Stimulated activated CD4-positive, alpha-beta T cell treated with anti-CD3 and anti-CD28 coated beads, Interleukin-1b, Interleukin-23, amount 100 ng/mL, for 1 hour (primary cell): Measurements from ENCODE around the gene LGR6.
"Not testable (repeated sequence)": the region's sequence is repeated elsewhere in the genome, so short reads cannot be mapped to it uniquely, and the experiment has no call there.

Source experiments
- DNase-seq, 2 donors: peaks; one replicate each; pipeline ENCODE4 v3.0.0-alpha.2; 2020; ENCODE audit warnings: low read depth in 2 of 2

Gene LGR6

DNA sequence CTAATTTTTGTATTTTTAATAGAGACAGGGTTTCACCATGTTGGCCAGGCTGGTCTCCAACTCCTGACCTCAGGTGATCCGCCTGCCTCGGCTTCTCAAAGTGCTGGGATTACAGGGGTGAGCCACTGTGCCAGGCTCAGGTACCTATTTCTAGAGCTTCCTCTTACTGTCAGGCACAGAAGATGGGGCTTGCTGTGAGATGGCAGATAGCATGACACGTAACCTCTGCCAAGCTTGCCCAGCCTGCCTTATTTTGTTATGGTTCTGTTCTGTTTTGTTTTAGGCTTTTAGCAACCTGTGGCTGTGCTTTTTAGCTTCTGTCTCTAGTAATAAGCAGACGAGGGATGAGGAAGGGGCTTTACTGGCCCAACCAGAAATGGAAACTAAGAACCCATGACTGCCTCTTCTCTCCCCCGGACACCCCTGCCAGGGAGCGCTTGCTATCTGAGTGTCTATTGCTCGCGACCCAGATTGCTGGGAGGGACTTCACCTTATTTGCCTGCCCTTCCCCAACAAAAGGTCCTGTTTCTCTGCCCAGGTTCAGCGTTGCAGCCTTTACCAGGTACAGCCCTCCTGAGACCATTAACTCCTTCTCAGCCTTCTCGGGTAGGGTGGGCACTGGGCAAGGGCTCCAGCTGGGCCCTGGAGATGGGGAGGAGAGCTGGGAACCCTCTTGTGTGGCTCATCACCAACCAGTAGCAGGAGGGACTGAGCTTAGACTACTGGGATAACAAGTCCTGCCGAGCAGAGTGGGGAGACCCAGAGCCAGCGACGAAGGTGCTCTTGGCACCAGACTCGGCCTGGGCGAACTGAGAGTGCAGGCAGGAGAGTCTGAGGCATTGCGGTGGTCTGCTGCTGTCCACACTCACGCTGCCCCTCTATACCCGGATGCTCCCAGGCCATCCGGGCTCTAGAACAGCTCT lies 13.5 kb upstream of the LGR6 start:
- DNase-seq = no peak

DNA sequence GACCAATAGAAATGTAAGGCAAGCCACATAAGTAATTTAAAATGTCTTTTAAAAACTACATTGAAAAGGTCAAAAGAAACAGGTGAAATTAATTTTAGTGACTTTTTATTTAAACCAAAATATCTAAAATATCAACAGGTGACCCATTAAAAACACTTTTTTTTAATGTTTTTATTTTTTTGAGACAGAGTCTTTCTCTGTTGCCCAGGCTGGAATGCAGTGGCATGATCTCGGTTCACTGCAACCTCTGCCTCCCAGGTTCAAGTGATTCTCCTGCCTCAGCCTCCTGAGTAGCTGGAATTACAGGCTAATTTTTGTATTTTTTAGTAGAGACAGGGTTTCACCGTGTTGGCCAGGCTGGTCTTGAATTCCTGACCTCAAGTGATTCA lies 12.9 kb upstream of the LGR6 start:
- DNase-seq = not testable (repeated sequence)

DNA sequence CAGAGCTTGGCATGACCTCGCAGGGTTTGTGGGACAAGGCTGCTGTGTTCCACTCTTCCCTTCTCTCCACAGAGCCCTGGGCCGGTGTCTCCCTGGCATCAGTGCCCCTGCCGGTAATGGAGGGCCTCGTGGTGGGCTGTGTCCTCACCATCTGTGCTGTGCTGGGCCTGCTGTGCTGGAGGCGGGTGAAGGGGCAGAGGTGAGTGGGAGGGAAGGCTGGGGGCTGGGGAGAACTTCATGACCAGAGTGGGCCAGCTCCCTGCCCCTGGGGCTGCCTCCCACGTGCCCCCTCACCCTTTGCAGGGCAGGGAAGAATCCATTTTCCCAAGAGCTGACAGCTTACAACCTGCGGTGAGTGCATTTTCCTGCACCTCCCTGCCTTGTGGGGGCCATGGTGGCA lies 12.0 kb upstream of the LGR6 start:
- DNase-seq = no peak

DNA sequence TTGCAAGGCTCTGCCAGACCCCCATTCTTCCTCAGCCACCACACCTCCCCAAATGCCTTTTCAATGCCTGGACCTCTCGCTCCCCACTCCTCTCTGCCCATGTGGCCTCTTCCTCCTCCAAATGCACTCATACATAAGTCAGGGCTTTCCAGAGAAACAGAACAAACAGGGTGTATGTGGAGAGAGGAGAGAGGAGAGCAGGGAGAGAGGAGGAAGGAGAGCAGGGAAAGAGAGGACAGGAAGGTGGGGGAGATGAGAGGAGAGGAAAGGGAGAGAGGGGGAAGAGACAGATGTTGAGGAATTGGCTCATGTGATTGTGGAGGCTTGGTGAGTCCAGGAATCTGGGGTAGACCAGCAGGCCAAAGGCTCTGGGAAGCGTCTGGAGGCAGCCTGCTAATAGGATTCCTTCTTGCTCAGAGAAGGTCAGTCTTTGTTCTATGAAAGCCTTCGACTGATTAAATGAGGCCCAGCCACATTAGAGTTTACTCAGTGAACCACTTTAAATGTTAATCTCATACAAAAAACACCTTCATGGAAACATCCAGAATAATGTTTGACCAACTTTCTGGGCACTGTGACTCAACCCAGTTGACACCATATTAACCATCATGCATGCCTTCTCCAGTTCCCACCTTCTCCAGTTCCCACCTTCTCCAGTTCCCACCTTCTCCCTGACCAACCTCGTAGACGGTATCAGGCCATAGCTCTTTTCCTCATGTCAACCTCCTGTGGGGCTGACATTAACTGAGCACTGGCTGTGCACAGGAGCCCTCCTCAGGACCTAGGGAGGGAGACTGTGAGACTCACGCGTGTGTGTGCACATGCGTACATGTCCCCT lies 11.3 kb upstream of the LGR6 start:
- no peak for DNase-seq

DNA sequence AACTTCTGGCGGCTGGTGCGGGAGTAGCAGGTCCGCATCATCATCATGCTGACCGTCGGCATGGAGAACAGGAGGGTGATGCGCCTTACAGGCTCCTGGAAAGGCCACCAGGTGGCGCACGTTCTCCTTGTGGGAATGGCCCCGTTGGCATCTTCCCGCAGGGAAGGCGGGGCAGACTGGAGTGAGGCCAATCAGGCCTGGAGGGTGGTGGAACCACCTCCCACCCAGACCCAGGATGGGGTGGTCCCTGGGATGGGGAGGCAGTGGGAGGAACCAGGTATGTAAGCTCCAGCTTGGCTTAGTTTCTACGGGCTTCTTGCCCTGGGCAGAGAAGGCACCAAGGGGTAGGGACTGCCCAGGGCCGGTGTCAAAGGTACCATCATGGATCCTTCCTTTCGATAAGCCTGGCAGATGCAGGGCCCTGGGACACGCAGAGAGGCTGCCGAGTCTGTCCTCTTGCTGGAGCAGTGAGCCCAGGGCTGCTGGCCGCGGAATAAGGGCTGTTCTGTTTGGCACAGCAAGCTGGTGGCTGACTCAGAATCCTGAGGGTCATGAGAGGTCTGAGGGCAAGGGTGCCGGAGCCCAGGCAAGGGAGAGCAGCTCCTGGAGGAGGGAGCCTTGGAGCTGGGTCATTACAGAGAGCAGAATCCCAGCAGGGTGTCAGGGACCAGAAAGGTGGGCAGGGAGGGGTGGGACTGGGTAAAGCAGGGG lies 8.7 kb upstream of the LGR6 start:
- peak; percentile 23 to 50 for DNase-seq

DNA sequence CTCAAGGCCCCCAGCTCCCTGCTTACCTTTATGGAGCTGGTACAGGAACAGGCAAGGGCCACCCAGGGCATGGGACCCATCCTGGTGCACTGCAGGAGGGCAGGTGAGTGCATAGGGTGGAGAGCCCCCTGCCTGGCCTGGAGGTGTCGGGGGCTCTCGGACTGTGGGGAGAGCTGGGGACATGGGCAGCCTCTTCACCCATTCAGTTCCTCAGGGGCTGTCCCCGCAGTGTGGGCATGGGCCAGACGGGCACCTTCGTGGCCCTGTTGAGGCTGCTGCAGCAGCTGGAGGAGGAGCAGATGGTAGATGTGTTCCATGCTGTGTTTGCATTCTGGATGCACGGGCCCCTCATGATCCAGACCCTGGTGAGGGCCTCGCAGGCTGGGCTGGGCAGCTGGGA lies 7.3 kb upstream of the LGR6 start:
- no peak for DNase-seq

DNA sequence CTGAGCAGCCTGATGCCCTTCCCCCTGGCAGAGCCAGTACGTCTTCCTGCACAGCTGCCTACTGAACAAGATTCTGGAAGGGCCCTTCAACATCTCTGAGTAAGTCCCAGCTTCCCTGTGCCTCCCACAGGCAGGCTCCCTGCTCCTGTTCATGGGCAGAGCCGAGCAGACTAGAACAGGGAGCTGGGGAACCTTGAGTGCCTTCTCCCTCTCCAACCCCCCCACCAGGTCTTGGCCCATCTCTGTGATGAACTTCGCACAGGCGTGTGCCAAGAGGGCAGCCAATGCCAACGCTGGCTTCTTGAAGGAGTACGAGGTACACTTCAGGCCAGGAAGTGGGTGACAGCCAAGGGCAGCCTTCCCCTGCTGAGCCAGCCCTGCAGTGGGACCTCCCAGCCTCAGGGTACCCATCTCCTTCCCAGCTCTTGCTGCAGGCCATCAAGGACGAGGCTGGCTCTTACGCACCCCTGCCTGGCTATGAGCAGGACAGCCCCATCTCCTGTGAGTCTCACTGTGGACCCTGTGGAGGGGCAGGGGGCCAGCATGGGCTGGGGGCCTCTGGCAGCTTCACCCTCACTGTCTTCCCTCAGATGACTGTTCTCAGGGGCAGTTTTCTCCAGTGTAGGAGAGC lies 6.4 kb upstream of the LGR6 start:
- DNase-seq = no peak

DNA sequence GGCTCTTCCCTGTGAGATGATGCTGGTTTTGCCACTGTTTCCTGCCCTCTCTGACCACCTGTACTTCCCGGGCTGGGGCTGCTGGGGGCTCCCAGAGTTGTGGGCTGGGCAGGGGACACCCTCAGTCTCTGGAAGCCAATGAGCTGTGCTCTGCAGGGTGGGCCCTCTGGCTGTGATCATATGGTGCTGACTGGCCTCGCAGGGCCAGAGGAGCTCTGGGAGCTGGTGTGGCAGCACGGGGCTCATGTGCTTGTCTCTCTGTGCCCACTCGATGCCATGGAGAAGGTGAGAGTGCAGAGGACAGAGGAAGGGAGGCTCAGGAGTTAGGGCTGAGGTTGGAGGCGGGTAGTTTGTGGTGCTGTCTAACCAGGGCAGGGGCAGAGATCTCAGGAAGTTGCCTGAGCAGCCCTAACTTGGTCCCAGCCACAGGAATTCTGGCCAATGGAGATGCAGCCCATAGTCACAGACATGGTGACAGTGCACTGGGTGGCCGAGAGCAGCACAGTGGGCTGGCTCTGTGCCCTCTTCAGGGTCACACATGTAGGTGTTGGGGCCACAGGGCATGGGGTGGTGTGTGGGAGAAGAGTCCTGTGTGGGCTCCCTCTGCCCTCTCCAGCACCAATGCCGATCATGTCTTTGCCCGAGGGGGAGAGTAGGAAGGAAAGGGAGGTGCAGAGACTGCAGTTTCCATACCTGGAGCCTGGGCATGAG lies 5.7 kb upstream of the LGR6 start:
- no peak for DNase-seq

DNA sequence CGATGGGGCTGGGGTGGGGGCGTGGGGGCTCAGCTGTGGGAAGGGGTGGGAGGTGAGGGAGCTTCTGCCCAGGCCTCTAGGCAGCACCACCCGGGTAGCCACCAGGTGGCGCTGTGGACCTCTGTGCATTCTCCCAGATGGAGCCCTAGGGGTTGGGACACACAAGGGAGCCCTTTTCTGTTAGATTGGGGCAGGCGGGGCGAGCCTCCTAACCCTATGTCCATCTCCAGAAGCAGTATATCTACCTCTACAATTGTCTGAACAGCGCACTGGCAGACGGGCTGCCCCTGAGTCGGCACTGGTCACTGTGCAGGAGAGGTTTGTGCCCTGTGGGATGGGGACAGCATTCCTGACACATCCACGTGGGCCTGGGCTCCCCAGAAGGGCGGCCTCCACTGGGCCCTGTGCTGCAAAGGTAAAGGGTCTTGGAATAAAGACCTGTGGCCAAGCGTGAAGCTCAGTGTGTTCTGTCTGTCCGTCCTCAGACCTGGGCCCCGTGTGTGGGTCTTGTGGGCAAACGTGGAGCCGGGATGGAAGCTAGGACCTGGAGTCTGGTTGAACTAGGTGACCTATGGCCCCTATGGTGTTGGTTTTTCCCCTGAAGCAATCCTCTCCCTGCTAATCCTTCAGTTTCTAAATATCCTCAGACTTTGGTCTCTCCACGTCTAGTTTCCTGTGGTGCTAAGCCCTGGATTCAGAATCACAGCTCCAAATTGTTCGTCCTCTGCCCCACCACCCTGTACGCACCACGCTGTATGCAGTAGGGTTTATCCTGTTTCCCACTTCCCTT lies 4.4 kb upstream of the LGR6 start:
- DNase-seq = peak; percentile 53 to 73

DNA sequence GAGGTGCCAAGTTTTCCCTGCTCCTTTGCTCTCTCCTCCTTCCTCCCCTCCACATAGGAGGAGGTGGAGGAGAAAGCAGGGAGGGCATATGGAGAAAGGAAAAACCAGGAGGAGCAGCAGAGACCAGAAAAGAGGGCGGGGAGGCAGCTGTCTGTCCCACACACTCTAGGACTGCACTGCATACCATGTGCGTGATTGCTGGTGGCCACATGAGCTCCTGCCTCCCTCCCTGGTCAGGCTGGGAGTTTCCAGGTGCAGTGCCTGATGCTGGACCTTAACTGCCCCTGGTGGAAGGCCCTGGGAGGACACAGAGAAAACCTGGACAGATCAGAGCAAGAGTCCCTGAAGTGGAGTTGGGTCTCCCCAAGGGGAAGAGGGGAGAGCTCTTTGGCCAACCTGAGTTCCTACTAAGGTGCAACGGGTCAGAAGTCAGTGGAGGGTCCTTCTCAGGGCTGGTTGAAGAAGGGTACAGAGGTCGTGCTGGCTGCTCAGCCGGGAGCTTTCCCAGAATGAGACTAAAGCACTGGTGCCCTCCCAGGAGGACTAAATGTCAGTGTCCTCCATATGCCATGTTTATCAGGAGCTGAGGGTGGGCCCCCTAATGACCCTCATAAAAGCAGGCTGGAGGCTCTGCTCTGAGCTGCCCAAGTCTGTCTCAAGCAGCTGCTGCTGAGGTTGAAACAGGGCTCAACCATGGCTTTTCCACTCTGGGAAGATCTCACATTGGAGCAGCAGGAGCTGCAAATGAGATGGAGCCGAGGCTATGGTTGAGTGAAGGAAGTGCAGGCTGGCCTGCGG lies 3.5 kb upstream of the LGR6 start:
- DNase-seq = no peak

DNA sequence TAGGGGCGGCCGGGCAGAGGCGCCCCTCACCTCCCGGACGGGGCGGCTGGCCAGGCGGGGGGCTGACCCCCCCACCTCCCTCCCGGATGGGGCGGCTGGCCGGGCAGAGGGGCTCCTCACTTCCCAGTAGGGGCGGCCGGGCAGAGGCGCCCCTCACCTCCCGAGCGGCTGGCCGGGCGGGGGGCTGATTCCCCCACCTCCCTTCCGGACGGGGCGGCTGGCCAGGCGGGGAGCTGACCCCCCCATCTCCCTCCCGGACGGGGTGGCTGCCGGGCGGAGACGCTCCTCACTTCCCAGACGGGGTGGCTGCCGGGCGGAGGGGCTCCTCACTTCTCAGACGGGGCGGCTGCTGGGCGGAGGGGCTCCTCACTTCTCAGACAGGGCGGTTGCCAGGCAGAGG lies 2.2 kb upstream of the LGR6 start:
- not testable (repeated sequence) for DNase-seq

DNA sequence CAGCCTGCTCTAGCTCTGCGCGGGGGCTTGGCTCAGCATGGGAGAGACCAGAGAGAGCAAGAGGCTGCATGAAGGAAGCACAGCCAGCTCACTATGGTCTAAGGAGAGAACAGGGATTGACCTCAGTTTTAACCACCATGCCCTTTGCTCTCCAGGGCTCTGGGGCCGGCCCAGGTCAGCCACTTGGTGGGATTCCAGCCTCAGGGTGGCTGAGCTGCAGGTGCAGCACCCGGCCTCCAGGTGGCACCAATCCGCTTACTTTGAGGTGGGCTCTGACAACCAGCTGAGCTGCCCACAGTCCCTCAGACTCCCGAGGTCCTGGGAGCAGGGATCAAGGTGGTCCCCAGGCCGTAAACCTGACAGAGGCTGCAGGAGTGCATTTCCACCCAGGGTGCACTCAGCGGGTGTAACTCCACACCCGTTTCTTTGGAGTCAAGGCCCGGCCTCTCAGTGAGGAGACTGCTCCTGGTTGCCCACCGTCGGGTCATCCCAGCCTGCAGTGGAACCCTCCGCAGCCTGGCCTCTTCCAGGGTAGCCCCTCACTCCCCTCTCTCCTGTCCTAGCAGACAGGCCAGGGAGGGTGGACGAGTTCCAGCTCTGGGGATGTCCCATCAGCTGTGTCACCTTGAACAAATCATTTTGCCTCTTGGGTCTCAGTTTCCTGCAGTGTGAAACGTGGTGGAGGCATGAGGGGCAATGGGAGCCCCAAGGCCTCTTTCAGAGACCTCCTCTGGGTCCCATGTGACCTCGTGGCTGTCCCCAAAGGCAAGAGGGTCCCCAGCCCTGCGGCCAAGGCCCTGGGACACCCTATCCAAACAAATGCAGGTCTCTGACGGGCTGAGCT lies 607 bp upstream of the LGR6 start:
- DNase-seq = peak; percentile 23 to 27

DNA sequence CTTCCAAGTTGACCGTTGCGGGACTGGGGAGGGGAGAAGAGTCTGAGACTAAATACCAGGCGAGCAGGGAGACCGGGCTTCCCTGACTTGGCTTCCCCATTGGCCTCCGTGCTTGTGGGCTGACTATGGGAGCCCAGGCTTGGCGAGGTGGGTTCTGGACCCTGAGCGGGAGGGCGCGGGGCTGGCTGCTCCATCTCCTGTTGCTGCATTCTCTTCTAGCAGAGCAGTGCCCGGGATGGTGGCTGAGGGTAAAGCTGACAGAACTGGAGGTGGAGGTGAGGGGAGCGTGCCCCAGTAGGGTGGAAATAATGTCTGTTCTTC lies 689 bp downstream of the LGR6 start:
- DNase-seq = no peak

DNA sequence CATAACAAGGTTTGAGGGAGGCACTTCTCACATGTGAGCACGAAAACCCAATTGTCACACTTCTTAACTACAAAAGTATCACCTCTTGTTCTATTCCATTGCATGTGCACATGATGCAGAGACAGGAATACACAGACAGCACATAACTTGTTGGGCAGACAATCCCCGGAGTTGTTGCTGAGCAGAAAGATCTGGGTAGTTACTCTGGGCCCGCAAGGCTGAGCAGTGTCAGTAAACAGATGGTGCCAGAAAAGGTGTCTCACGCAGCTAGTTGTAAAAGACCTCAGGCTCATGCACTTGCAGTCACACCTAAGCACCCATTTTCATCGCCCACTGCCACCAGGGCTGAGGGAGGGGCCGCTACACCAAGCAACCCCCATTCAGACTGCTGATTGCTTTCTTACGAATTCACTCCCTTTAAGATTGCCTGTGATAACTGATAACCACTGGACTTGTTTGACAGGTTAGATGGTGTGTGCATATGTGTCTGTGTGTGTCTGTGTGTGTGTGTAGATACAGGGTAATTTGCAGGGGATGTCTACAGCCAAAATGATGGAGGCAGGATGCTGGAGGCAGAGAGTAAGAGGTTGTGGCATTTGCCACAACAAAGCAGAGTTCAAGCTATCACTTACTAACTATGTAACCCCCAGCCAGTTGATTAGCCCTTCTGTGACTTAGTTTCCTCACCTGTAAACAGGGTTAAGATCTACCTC lies 4.2 kb downstream of the LGR6 start:
- no peak for DNase-seq

DNA sequence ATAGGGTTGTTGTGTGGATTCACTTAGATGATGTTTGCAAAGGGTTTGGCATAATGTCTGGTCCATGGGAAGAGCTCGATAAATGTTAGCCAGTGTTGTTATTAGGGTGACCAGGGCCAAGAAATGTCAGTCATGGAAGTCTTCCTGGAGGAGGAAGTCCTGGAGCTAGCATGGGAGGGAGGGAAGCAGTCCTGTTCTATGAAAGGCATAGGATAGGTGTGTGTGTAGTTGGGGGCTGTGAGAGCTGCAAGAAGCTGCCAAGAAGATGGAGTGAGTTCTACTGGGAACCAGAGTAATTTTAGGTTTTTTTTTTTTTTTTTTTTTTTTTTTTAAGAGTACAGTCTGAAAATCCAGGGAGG lies 4.7 kb downstream of the LGR6 start:
- DNase-seq = no peak

DNA sequence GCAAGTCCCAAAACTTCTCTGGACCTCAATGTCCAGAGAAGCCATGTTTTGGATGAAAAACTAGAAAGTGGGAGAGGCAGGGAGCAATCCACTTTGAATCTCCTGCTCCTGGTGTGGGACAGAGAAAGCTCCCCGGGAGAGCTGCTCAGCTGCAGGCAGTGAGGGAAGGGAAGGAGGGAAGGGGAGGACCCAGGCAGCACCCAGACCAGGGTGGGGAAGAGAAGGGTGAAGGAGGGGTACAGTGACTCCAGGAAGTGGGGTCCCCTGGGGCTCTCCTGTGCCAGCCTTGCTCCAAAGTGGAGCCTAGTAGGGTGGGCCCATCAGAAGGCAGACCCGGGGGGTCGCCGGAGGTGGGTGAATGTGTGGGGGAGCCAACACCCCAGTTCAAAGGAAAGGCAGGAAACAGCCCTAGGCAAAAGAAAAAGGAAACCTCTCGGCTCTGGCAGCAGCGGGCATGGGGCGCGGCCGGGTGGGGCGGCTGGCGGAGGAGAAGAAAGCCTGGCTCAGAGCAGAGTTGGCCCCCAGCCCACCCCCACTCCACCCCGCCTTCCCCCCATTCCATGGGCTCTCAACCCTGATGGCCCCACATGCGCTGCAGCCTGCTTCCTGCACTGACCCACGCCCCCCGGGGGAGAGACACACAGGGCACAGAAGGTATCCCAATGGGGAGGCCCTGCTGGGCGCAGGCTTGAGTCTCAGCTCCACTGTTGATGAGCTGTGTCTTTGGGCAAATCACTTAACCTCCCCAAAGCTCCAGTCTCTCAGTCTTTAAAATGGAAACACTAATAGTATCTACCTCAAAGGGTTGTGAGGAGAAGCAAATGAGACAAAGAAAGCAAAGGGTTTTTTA lies 5.7 kb downstream of the LGR6 start:
- DNase-seq = no peak

DNA sequence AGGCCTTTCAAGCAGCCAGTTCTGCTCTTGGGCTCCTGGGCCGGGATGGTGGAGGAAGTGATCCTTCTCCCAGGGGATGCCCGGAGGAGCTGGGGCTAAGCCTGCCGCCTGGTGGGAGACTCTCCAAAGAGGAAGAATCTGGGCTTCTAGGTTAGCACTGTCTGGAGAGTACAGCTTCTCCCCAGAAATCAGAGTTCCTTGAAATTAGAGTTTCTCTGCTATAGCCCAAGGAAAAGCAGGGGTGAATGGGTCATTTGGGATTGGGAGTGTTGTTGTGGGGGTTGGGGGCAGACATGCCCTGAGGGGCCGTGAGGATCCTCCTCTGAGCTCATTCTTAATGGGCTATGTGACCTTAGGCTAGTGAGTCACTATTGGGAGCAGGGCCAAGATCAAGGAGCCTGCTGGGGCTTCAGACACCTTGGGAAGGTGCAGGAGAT lies 6.5 kb downstream of the LGR6 start:
- no peak for DNase-seq
